DMS79 (cell line): ENCODE results near the gene MAPKAPK3.

ENCODE experiments used
- DNase-seq: peaks from one replicate; lab custom pipeline; 2025; lab: John Stamatoyannopoulos, UW

MAPKAPK3 gene

GRCh38 chr3:50689558-50689957 lies 72.6 kb downstream of the MAPKAPK3 start:
- no peak for DNase-seq

GRCh38 chr3:50695031-50695430 lies 78.1 kb downstream of the MAPKAPK3 start:
- no peak for DNase-seq

- DNase-seq: no peak
These were observed 79.3 kb downstream of the MAPKAPK3 start for GRCh38 chr3:50696276-50696675.

GRCh38 chr3:50698269-50698668 lies 81.3 kb downstream of the MAPKAPK3 start:
- DNase-seq: no peak
